Natural killer cell (primary cell): ENCODE results near the gene SYTL5. TPM values are rescaled to one million over a fixed set of nuclear protein-coding genes. Genes with fewer than 3 reads are reported as not detected.
A peak's percentile ranks its signal among the peaks of the same experiment; 100 is the strongest.

Experiments used
- ATAC-seq, 3 donors: fragments of 150-1000 bp in 2 of 3; fragments of 200-7000 bp in 1 of 3; cut with Tn5 transposase; 1 replicate in 1 of 3; 2 replicates in 2 of 3; pipeline ENCODE4 v1.10.0; 2021; ENCODE audit warnings: mild to moderate bottlenecking in 2 of 3, moderate library complexity in 2 of 3
- DNase-seq, 2 donors: peaks; one replicate each; pipeline versions ENCODE4 v3.0.0 to v3.0.0-alpha.2; 2013 to 2021; ENCODE audit warnings: mixed read lengths in 1 of 2
- H3K27ac ChIP-seq: one replicate; pipeline ENCODE4 v1.5.1; 2013; ENCODE audit warnings: mild to moderate bottlenecking, low read length
- H3K27me3 ChIP-seq: one replicate; pipeline ENCODE4 v1.6.1; 2013; ENCODE audit warnings: low read length; ENCODE audit not compliant: control insufficient read depth, insufficient read depth
- H3K36me3 ChIP-seq: one replicate; pipeline ENCODE4 v1.6.1; 2013; ENCODE audit warnings: low read length; ENCODE audit not compliant: control insufficient read depth, insufficient read depth
- H3K4me1 ChIP-seq: one replicate; pipeline ENCODE4 v1.6.1; 2013; ENCODE audit warnings: low read length; ENCODE audit not compliant: control insufficient read depth, insufficient read depth
- H3K4me3 ChIP-seq: one replicate; pipeline ENCODE4 v1.5.1; 2013; ENCODE audit warnings: low read length
- H3K9me3 ChIP-seq: one replicate; pipeline ENCODE4 v1.6.1; 2013; ENCODE audit warnings: low read length; ENCODE audit not compliant: control insufficient read depth, insufficient read depth
- H3K27ac Mint-ChIP-seq, 2 donors: one replicate each; pipeline ENCODE4 v1.8.0; 2022; ENCODE audit warnings: mild to moderate bottlenecking in 2 of 2, mixed read lengths in 2 of 2, moderate library complexity in 1 of 2
- H3K27me3 Mint-ChIP-seq, 2 donors: one replicate each; pipeline ENCODE4 v1.8.0; 2022; ENCODE audit warnings: low read depth in 2 of 2, mixed read lengths in 2 of 2
- H3K36me3 Mint-ChIP-seq: one replicate; pipeline ENCODE4 v1.8.0; 2022; ENCODE audit warnings: mixed read lengths
- H3K4me1 Mint-ChIP-seq, 2 donors: one replicate each; pipeline ENCODE4 v1.8.0; 2022; ENCODE audit warnings: mixed read lengths in 2 of 2
- H3K4me3 Mint-ChIP-seq: one replicate; pipeline ENCODE4 v1.8.0; 2022; ENCODE audit warnings: mild to moderate bottlenecking, moderate library complexity, mixed read lengths
- H3K9me3 Mint-ChIP-seq, 2 donors: one replicate each; pipeline ENCODE4 v1.8.0; 2022; ENCODE audit warnings: mixed read lengths in 2 of 2
- WGBS: methylation state at CpG from one replicate; pipeline ENCODE4 v1.1.7; 2013; ENCODE audit warnings: missing lambda C conversion rate; ENCODE audit not compliant: insufficient coverage; 5-methylcytosine and 5-hydroxymethylcytosine counted together
- intact Hi-C: fragments of 100-400 bp; cut with micrococcal nuclease; formaldehyde crosslinking; loops from one replicate; pipeline ENCODE4 v1.14.2; 2022
- total RNA-seq, 4 donors: library from RNA; stranded (reverse); fragments of 120-200 nt in 1 of 4; gene quantifications; one replicate each; pipeline versions ENCODE4 v1.2.3 to v1.2.4, GENCODE V29; 2013 to 2022
- TF ChIP-seq, protein P1 (sequence below): fragments of 200-600 bp; IDR thresholded peaks from one replicate; pipeline ENCODE4 v1.8.0; 2022; ENCODE audit warnings: antibody characterized with exemption

SYTL5 gene
- total RNA-seq, 3 donors from 2014 or later (not counting 1 experiment from before 2014, with no cell fraction given): 0.05 TPM; not detected in 2

DNA sequence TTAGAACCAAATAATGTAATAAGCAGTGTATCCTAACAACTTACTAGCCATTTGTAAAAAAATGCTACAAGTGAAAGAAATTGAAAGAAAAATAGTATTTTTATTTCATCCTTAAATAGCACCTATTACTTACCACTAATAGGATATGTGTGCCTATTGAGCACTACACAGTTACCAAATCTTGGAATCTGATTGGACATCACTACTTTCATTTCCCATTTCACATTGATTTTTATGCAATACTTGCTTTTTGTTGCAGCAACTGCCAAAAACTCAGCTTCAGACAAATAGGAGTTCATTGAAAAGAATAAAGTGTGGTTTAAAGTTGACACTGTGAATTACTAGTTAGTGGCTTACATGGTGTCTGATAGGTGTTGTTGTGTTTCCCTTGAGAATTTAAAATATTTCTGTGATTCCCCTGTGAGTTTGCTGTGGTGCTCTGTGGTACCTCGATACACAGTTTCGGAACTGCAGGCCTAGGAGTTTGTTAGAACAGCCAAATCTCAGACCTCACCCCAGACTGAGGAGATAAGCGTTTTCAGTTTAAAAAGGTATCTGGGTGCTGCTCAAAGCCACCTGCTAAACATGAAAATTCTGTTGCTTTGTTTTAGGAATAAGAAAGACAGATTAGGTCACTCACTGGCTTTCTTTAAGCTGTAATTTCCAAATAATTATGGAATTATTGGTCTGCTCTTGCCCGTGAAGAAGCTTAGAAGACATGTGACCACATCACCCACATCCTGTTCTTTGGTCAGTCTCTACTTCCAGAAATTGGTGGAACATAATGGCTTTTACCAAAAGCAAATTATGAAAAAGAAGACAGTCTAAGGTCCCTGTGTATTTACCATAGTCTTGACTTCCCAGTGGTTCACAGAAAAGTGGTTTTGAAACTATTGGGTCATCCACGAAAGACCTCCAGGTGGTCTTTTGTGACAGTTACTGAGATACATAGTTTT lies 97.8 kb downstream of the SYTL5 start:
- Mint-ChIP-seq H3K27me3 (no peaks in the 10 kb centered on the region), H3K4me1 (peaks cover 11% of the 10 kb centered on the region in 2 donors), H3K36me3 (peaks cover 4% of the 10 kb centered on the region), H3K4me3 (no peak overlapping the region), H3K9me3 (peaks cover 2% of the 10 kb centered on the region in 2 donors), H3K27ac (peak overlapping the region in 1 of 2 donors; percentile 66)
- Histone ChIP-seq H3K27me3 (no peaks in the 10 kb centered on the region), H3K4me1 (peaks cover 3% of the 10 kb centered on the region), H3K9me3 (no peaks in the 10 kb centered on the region), H3K27ac (no peak overlapping the region), H3K36me3 (no peaks in the 10 kb centered on the region), H3K4me3 (no peak overlapping the region)
- TF ChIP-seq, protein P1, sequence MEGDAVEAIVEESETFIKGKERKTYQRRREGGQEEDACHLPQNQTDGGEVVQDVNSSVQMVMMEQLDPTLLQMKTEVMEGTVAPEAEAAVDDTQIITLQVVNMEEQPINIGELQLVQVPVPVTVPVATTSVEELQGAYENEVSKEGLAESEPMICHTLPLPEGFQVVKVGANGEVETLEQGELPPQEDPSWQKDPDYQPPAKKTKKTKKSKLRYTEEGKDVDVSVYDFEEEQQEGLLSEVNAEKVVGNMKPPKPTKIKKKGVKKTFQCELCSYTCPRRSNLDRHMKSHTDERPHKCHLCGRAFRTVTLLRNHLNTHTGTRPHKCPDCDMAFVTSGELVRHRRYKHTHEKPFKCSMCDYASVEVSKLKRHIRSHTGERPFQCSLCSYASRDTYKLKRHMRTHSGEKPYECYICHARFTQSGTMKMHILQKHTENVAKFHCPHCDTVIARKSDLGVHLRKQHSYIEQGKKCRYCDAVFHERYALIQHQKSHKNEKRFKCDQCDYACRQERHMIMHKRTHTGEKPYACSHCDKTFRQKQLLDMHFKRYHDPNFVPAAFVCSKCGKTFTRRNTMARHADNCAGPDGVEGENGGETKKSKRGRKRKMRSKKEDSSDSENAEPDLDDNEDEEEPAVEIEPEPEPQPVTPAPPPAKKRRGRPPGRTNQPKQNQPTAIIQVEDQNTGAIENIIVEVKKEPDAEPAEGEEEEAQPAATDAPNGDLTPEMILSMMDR: no peak
- ATAC-seq (peak; percentile 29 to 60 (median 39)), DNase-seq (no peak)
- intact Hi-C loops: no loop called here
- WGBS: 31% methylated on average over 3 of the region's 5 CpGs

DNA sequence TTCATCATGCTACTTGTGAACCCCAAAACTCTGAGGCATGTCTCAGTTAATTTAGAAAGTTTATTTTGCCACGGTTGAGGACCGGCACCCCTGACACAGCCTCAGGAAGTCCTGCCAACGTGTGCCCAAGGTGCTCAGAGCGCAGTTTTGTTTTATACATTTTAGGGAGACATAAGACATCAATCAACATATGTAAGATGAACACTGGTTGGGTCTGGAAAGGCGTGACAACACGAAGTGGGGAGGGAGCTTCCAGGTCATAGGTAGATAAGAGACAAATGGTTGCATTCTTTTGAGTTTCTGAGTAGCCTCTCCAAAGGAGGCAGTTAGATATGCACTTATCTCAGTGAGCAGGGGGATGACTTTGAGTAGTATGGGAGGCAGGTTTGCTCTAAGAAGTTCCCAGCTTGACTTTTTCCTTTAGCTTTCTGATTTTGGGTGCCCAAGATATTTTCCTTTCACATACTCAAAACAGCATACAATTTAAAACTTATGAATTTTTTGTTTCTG lies 98.9 kb downstream of the SYTL5 start:
- Mint-ChIP-seq H3K27ac (no peak overlapping the region), H3K4me1 (peaks cover 11% of the 10 kb centered on the region in 2 donors), H3K27me3 (no peaks in the 10 kb centered on the region), H3K36me3 (no peaks in the 10 kb centered on the region), H3K4me3 (no peak overlapping the region), H3K9me3 (peaks cover 0 to 2% of the 10 kb centered on the region in 2 donors)
- DNase-seq (no peak), ATAC-seq (no peak)
- TF ChIP-seq, protein P1: no peak
- 85% methylated on average over 4 of the region's 6 CpGs for WGBS
- no peak overlapping the region for H3K4me3 ChIP-seq
- H3K4me1 ChIP-seq: peaks cover 3% of the 10 kb centered on the region
- H3K36me3 ChIP-seq: no peaks in the 10 kb centered on the region
- intact Hi-C loops: no loop called here
- no peaks in the 10 kb centered on the region for H3K9me3 ChIP-seq
- H3K27me3 ChIP-seq: no peaks in the 10 kb centered on the region
- H3K27ac ChIP-seq: no peak overlapping the region

DNA sequence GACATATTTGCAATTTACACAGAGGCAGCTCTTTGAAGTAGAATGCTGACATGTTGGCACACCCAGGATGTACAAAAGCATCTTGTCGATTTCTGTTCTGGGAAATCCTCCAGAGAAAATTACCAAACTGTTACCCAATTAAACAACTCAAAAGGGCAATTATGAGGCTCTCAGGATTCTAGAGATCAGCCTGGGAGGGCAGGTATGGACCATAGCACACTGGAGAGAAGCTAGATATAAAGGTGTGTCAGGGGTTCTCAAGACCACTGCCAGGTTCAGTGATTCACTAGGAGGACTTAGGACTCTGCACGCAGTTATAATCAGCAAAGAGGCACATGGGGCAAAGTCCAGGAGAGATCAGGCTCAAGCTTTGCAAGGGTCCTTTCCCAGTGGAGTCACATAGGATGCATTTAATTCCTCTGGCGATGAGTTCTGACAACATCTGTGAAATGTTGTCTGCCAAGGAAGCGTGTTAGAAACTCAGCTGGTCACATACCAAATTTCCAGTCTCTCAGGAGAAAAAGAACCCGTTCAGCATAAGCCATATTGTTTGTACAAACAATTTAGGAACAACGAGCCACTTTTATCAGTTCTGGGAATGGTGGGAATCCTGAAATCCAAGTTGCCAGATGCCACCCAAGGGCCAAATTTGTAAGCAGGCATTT lies 100.8 kb downstream of the SYTL5 start:
- ATAC-seq (no peak), DNase-seq (no peak)
- Histone ChIP-seq H3K36me3 (no peaks in the 10 kb centered on the region), H3K9me3 (no peaks in the 10 kb centered on the region), H3K27me3 (no peaks in the 10 kb centered on the region), H3K4me1 (peaks cover 3% of the 10 kb centered on the region), H3K27ac (no peak overlapping the region), H3K4me3 (no peak overlapping the region)
- Mint-ChIP-seq H3K4me3 (no peak overlapping the region), H3K27me3 (no peaks in the 10 kb centered on the region), H3K36me3 (no peaks in the 10 kb centered on the region), H3K9me3 (no peaks in the 10 kb centered on the region), H3K4me1 (peaks cover 11% of the 10 kb centered on the region in 2 donors), H3K27ac (no peak overlapping the region)
- intact Hi-C loops: no loop called here
- TF ChIP-seq, protein P1: no peak
- WGBS: 79% methylated on average over 6 of the region's 6 CpGs
